Upper lobe of right lung (tissue), 1 donor: ENCODE measurements around the gene CX3CR1. TPM values are rescaled to one million over a fixed set of nuclear protein-coding genes. Genes with fewer than 3 reads are reported as not detected.

Source experiments
- ATAC-seq: fragments of 200-7000 bp; cut with Tn5 transposase; one replicate; pipeline ENCODE4 v1.9.1; 2020; ENCODE audit warnings: mild to moderate bottlenecking, moderate library complexity
- DNase-seq: peaks from one replicate; pipeline ENCODE4 v3.0.0-alpha.2; 2020
- H3K27ac ChIP-seq: fragments of 200-600 bp; one replicate; pipeline ENCODE4 v1.8.0; 2022
- H3K27me3 ChIP-seq: fragments of 200-600 bp; one replicate; pipeline ENCODE4 v1.8.0; 2022; ENCODE audit warnings: mild to moderate bottlenecking
- H3K36me3 ChIP-seq: fragments of 200-600 bp; one replicate; pipeline ENCODE4 v1.8.0; 2022
- H3K4me1 ChIP-seq: fragments of 200-600 bp; one replicate; pipeline ENCODE4 v1.8.0; 2022
- H3K4me3 ChIP-seq: fragments of 200-600 bp; one replicate; pipeline ENCODE4 v1.8.0; 2022; ENCODE audit warnings: mild to moderate bottlenecking
- H3K9me3 ChIP-seq: fragments of 200-600 bp; one replicate; pipeline ENCODE4 v1.8.0; 2022
- CTCF ChIP-seq: fragments of 200-600 bp; IDR thresholded peaks from one replicate; pipeline ENCODE4 v1.8.0; 2022; ENCODE audit warnings: antibody characterized with exemption
- intact Hi-C: fragments of 100-400 bp; cut with DNase I; formaldehyde crosslinking; loops from one replicate; pipeline ENCODE4 v1.11.0; 2022
- total RNA-seq: library from RNA; stranded (reverse); fragmentation: NEBNext Ultra II Directional; extraction: Animal tissue kit (Norgen Biotek cat#: 25700); gene quantifications from one replicate; pipeline ENCODE4 v1.2.1, GENCODE V29; 2021
- donor health status: DM: no; HTN: yes; CAD: no; lungs with severe emphysema.

Gene CX3CR1
- total RNA-seq, 1 donor from 2014 or later: 8.3 TPM

- TF ChIP-seq CTCF: no peak
- Histone ChIP-seq H3K9me3 (peaks cover 7% of the 10 kb centered on the region), H3K36me3 (no peaks in the 10 kb centered on the region), H3K27me3 (no peaks in the 10 kb centered on the region), H3K4me3 (no peak overlapping the region), H3K27ac (no peak overlapping the region), H3K4me1 (no peaks in the 10 kb centered on the region)
- DNase-seq: no peak
- intact Hi-C loops: no loop called here
- no peak for ATAC-seq
These were observed 35.6 kb upstream of the CX3CR1 start for GRCh38 chr3:39315420-39315819.

GRCh38 chr3:39313289-39313688 lies 33.5 kb upstream of the CX3CR1 start:
- peaks cover 7% of the 10 kb centered on the region for H3K9me3 ChIP-seq

GRCh38 chr3:39302178-39302577 lies 22.3 kb upstream of the CX3CR1 start:
- H3K27ac ChIP-seq: no peak overlapping the region
- DNase-seq: no peak
- intact Hi-C loops: no loop called here
- no peaks in the 10 kb centered on the region for H3K36me3 ChIP-seq
- H3K4me1 ChIP-seq: no peaks in the 10 kb centered on the region
- TF ChIP-seq CTCF: no peak
- no peak for ATAC-seq
- H3K27me3 ChIP-seq: no peaks in the 10 kb centered on the region
- H3K4me3 ChIP-seq: no peak overlapping the region
- no peaks in the 10 kb centered on the region for H3K9me3 ChIP-seq

More at GRCh38 chr3:39313289-39313688, 33.5 kb upstream of the CX3CR1 start:
- DNase-seq (no peak), ATAC-seq (no peak)
- Histone ChIP-seq H3K27ac (no peak overlapping the region), H3K36me3 (no peaks in the 10 kb centered on the region), H3K4me3 (no peak overlapping the region), H3K27me3 (no peaks in the 10 kb centered on the region), H3K4me1 (no peaks in the 10 kb centered on the region)
- intact Hi-C loops: no loop called here
- TF ChIP-seq CTCF: no peak

- intact Hi-C loops: no loop called here
- H3K4me1 ChIP-seq: no peaks in the 10 kb centered on the region
- H3K27me3 ChIP-seq: no peaks in the 10 kb centered on the region
- H3K9me3 ChIP-seq: no peaks in the 10 kb centered on the region
- no peaks in the 10 kb centered on the region for H3K36me3 ChIP-seq
- H3K4me3 ChIP-seq: no peak overlapping the region
- TF ChIP-seq CTCF: no peak
- ATAC-seq (no peak), DNase-seq (no peak)
- H3K27ac ChIP-seq: no peak overlapping the region
These were observed 19.4 kb upstream of the CX3CR1 start for GRCh38 chr3:39299279-39299678.

GRCh38 chr3:39296197-39297077 lies 16.6 kb upstream of the CX3CR1 start:
- TF ChIP-seq CTCF: no peak
- H3K27ac ChIP-seq: no peak overlapping the region
- no peaks in the 10 kb centered on the region for H3K4me1 ChIP-seq
- no peaks in the 10 kb centered on the region for H3K27me3 ChIP-seq
- DNase-seq: no peak
- ATAC-seq: no peak
- H3K9me3 ChIP-seq: no peaks in the 10 kb centered on the region
- no peak overlapping the region for H3K4me3 ChIP-seq
- no peaks in the 10 kb centered on the region for H3K36me3 ChIP-seq
- intact Hi-C loops: no loop called here
